IPS-11a (cell line): ENCODE measurements around the gene TMEM255B.
"Not testable (repeated sequence)": the region's sequence is repeated elsewhere in the genome, so short reads cannot be mapped to it uniquely, and the experiment has no call there.

Source experiments
- H3K4me3 ChIP-seq: one replicate; pipeline ENCODE4 v1.5.1; 2013; ENCODE audit warnings: low read depth, low read length, control low read depth

The TMEM255B gene

DNA sequence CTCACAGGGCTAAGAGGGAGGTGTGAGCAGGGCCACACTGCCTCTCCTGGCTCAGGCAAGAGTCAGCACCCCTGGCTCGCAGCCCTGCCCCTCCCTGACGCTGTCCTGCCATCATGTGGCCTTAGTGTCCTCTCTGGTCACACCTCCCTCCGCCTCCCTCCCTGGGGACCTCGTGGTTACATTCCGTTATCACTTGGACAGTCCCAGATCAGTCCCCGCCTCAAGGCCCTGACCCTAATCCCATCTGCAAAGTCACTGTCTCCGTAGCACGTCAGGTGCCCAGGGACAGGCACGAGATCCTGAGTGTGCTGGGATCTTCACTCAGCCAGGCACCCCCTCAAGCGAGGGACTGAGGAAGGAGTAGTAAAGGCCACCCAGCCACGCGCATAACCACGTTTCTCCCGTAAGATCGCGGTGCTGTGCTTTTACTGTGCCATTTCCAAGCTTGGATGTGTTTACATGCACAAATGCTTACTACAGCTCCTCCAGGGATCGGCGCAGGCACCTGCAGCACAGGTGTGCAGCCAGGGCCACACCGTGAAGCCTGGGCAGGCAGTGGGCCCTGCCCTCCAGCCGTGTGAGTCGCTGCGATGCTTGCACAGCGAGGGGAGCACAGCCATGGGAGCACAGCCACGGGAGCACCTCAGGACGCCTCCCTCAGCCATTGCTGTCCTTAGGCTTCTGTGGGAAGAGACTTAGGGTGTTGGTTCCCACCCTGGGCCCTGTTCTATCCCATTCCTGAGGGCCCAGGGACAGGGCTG, 10.7 kb upstream of the TMEM255B start:
- H3K4me3 ChIP-seq, result no peak overlapping the region

DNA sequence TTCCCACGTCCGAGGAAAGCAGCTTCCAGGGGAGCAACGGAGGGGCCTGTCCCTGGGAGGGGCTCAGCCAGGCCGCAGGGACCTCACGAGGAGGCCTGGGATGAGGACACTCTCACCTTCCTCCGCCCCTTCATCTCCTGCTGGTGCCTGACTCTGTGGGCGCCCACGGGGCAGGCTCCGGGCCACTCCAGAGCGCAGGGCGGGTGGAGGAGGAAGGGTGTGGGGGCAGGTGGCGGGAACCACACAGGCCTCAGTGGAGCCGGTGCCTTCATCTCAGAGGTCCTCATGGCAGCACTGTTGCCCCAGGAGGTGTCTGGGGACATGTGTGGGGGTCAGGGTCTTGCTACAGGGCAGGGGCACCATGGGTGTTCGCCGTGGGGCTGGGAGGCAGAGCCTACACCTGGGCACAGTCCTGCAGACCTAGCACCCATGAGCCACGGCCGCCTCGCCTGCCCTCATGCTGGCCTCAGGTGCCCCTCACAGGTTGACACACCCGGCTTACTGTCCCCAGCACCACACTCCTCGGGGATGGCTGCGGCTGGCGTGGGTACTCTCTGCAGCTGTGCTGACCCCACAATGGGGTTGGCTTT, 10.1 kb upstream of the TMEM255B start:
- H3K4me3 ChIP-seq, result no peak overlapping the region

DNA sequence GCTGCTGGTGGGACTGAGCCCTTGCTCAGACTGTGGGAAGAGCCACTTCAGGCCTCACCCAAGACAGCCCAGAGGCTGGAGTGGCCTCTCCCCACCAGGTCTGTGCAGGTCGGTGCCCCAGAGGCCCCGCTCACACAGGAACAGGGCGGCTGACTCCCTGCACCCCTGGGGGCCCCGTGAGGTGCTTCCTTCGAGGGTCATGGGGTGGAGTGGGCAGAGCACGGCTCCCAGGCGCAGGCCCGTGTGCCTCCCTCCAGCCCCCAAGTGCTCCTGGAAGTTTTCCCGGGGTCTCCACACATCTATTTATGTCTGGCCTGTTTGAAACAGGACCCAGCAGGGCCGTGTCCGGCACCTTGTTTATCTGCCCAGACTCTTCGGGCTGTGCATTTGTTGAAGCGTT, 9.5 kb upstream of the TMEM255B start:
- no peak overlapping the region for H3K4me3 ChIP-seq

DNA sequence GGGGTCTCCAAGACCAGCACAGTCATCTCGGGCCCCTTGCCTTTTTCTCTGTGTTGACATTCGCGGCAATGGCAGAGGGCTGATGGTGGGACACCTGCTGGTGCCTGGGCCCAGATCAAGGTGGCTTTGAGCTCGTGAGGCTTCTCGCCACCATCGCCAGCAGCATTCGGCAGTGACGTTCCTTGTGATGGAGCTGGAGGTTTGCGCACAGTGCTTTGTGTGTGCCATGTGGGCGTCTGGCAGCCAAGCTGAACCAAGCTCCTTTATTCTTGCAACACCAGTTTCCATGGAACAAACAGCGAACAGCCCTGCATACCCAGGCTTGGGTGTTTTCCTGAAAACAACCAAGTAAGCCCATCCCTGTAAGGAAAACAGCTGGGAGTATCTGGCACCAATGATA, 9.1 kb upstream of the TMEM255B start:
- no peak overlapping the region for H3K4me3 ChIP-seq

DNA sequence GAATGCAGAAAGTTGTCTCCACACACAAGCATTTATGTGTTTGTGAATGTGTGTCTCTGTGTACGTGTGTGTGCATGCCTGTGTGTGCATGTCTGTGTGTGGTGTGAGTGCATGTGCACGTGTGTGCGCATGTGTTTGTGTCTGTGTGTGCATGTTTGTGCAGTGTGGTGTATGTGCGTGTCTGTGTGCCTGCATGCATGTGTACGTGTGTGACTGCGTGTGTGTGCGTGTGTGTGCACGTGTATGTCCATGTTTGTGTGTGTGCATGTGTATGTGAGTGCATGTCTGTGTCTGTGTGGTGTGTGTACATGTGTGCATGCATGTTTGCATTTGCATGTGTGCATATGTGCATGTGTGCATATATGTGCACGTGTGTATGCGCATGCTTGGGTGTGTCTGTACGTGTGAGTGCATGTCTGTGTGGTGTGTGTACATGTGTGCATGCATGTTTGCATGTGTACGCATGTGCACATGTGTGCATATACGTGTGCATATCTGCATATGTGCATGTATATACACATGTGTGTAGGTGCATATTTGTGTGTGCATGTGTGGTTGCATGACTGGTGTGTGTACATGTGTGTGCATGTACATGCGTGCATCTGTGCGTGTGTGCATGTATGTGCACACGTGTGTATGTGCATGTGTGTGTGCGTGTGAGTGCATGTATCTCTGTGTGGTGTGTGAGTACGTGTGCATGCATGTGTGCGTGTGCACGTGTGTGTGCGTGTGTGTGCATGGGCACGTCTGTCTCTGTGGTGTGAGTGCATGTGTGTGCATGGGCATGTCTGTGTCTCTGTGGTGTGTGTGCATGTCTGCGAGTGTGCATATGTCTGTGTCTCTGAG, 8.2 kb upstream of the TMEM255B start:
- no peak overlapping the region for H3K4me3 ChIP-seq

DNA sequence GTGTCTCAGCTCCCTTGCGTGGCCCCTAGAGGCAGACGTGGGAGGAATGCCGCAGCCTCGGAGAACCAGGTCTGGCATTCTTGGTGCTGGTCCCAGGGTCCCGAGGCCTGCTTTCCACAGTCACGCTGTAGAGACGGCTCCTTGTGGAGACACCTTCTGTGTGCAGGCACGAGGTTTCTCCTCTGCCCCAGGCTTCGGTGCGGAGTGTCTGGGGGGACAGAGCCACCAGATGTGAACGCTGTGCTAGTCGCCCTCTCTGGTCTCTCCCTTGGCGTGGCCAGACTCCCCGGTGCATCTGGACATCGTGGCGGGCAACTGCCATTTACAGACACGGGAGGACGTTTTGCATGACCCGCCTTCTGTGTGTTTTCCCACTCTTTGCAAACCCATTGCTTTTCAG, 7.5 kb upstream of the TMEM255B start:
- H3K4me3 ChIP-seq, result no peak overlapping the region

DNA sequence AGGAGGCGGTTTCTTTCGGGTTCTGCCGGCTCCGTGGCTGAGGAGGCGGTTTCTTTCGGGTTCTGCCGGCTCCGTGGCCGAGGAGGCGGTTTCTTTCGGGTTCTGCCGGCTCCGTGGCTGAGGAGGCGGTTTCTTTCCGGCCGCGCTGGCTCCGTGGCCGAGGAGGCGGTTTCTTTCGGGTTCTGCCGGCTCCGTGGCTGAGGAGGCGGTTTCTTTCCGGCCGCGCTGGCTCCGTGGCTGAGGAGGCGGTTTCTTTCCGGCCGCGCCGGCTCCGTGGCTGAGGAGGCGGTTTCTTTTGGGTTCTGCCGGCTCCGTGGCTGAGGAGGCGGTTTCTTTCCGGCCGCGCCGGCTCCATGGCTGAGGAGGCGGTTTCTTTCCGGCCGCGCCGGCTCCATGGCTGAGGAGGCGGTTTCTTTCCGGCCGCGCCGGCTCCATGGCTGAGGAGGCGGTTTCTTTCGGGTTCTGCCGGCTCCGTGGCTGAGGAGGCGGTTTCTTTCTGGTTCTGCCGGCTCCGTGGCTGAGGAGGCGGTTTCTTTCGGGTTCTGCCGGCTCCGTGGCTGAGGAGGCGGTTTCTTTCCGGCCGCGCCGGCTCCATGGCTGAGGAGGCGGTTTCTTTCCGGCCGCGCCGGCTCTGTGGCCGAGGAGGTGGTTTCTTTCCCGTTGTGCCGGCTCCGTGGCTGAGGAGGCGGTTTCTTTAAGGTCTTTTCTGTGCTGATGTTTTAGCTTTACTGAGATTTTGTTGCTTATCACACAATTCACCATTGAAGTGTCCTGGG, 6.6 kb upstream of the TMEM255B start:
- H3K4me3 ChIP-seq, result not testable (repeated sequence)

DNA sequence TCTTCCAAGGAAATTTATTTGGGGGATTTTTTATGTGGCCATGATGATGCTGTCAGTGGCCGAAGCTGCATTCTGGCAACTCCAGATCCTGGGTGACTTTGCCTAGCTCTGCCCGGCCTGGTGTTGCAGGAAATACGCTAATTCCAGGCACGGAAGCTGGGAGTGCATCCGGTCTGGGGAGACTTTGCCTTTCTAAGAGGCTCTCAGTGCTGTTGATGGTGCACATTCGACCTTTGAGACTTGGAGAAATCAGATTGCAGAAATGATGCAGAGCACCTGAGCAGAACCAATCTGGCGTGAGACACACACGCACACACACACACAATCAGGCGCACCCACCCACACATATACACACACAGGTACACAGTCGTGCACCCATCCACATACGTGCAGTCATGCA, 5.9 kb upstream of the TMEM255B start:
- H3K4me3 ChIP-seq, result no peak overlapping the region

DNA sequence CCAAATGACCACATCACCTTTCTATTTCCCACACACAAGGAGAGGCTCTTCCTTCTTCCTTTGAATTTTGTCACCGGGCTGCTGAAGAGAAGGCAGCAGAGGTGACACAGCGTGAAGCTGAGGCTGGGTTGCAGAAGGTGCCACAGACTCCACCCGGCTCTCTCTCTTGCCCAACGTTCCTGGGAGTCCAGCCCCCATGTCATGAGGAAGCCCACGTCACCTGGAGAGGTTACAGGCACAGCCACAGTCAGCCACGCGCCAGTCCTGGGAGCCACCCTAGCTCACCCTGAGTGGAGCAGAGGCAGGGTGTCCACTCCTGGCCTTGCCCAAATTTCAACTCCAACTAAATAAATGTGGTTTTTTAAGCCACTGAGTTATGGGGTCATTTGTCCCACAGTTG, 4.8 kb upstream of the TMEM255B start:
- H3K4me3 ChIP-seq, result no peak overlapping the region

DNA sequence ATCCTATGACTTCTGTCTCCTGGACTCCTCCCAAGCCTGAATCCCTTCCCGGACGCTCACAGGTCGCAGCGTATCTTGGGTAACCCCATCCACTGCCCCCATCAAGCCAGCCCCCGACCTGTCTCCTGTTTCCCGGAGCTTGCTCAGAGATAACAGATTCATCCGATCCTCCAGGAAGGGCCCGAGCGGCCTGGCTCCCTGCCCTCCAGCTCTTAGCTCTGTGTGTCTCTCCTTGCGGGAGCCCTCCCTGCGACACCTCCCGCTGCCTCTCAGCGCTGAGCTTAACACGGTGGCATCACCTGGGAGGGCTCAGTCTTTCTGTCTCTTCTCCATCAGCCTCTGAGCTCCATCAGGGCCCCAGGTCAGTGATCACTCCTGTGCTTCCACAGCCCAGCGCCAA, 4.3 kb upstream of the TMEM255B start:
- no peak overlapping the region for H3K4me3 ChIP-seq

DNA sequence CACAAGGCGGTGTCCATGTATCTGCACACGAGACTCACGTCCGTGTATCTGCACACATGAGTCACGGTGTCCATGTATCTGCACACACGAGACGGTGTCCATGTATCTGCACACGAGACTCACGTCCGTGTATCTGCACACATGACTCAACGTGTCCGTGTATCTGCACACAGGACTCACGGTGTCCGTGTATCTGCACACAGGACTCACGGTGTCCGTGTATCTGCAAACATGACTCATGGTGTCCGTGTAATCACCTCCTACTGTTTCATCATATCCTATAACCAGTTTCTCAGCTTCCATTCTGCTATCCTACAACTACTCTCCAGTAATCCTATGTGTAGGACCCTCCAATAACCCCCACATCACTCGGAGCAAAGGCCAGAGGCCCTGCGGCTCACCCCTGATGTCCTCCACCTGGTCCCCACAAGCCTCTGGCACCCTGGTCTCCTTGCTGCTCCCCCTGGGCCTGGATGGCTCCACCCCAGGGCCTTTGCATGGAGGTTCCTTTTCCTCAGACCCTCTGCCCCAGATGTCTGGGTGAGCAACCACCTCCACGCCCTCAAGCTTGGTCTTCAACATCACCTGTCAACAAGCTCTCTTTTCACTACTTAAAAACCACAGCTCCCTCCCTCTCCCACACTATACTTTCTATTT, 2.5 kb upstream of the TMEM255B start:
- no peak overlapping the region for H3K4me3 ChIP-seq

DNA sequence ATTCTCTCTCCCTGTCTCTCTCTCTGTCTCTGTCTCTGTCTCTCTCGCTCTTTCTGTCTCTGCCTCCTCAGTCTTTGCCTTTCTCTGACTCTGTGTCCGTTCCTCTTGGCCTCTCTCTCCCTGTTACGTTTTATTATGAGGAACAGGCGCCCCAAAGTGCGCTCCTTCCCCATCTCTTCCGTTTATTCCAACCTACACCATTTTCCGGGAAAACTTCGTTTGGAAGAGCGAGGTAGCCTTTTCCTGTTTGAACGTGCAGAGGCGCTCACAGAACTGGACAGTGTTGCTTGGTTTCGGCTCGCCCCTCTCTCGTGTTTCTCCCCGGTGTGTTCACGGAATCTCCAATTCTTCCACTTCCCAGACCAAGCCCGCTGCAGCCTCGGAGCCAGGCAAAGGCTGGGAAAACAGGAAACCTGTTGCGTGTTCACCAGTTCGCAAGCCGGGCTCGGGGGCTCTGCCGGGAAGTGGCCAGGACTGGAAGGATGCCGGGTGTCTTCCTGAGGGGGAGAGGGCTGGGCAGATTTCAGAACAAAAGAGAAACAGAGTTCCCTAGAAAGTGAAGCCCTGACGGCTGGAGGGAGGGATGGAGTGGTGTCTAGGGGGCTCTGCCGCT, 605 bp downstream of the TMEM255B start:
- H3K4me3 ChIP-seq, result peak overlapping the region; percentile 65

DNA sequence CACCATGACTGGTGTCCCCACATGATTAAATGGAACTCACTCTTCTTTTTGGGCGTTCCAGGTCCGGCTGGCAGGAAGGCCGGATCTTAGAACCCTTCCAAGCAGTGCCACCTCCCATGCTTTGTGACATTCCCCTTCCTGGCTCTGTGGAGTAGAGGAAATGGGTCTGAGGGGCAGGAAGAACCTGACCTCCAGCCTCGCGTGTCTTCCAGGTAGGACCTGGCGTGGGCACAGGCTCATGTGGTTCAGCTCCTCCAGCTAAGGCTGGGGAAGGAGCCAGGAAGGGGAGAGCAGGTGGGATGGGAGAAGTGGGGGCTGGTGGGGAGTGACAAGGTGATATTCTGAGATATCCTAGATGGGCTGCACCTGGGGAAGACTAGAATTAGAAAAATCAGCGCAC, 2.1 kb downstream of the TMEM255B start:
- H3K4me3 ChIP-seq, result no peak overlapping the region

DNA sequence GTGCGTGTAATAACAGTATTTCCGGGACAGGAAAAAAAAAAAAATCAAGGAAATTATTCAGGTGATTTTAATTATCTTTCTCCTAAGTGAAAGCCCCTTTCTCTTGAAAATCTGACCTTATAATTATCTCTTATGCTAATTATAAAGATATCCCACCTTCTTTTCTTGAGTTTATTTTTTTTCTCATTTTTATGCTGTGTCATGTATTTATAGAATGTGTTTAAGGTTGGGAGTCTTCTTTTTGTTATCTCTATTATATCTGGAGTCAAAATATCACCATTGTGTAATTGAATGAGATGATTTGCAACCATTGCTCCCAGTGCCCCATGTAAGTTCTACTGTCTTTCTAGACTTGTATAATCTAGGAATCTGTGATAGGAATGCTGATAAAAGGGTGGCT, 3.0 kb downstream of the TMEM255B start:
- H3K4me3 ChIP-seq, result no peak overlapping the region

DNA sequence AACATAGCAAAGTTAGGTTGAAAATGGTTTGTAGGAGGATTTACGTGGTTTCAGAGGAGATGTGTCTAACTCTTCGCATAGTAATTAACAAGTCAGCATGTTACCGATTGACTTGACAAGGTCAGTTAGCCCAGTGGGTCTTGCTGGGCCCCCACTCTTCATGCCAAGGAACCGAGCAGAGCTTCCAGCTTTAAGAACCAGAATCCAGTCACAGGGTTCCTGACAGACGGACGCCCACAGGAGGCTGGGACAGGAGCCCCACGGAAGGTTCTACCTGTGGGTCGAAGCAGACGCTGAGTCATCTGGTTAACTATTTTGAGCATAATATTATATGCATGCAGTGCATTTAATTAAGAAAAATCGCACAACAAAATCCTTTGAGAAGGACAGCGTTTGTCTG, 3.5 kb downstream of the TMEM255B start:
- H3K4me3 ChIP-seq, result no peak overlapping the region

DNA sequence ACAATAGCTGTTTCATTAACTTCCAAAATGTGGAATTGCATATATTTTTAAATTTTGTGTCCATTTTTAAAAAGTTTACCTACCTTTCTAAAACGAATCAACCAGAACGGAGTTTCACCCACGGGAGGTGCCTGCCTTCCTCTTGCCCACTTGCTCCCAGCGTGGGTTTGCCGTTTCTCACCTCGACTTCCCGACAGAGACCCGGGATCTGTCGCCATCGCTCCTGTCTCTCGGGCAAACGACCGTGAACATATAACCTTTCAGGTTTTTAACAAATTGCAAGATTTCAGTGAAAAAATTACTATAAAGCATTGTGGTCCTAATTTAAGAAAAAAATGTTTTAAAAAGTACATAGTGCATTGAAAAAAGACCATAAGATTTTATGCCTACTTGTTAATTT, 4.2 kb downstream of the TMEM255B start:
- H3K4me3 ChIP-seq, result no peak overlapping the region

DNA sequence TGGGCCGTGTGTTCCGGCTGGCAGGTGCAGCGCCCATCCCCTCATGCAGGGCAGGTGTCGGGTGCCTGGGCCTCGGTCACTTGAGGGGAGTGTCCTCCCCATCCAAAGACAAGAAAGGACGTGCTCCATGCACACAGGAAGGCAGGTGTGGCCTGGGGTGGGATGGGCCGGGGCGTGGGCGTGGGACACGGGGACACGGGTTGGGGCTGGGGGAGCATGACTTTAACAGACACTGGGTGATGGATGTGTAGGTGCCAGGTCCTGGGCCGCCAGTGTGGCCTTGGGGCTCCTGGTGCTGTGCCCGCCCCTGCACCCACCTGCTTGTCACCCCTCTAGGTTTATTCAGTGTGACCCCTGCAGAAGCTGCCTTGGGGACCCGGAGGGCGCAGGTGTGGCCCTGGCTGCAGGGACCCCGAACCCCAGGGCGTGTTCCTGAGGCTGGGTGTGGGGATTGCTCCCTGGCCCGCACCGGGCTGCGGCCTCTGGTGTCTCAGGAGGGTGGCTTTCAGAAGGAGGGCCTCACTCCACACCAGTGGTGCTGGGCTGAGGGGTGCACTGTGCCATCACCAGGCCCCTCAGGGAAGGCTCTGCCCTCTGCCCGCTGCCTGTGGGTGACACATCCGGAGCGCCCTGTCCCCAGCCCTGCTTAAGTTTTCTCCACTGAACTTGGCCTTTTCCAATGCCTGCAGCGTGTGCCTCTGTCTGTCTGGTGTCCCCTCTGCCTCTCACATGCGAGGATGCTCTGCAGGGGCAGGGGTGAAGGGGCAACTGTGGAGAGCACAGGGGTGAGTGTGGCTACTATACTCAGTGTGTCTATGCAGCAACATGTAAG, 5.2 kb downstream of the TMEM255B start:
- H3K4me3 ChIP-seq, result no peak overlapping the region

DNA sequence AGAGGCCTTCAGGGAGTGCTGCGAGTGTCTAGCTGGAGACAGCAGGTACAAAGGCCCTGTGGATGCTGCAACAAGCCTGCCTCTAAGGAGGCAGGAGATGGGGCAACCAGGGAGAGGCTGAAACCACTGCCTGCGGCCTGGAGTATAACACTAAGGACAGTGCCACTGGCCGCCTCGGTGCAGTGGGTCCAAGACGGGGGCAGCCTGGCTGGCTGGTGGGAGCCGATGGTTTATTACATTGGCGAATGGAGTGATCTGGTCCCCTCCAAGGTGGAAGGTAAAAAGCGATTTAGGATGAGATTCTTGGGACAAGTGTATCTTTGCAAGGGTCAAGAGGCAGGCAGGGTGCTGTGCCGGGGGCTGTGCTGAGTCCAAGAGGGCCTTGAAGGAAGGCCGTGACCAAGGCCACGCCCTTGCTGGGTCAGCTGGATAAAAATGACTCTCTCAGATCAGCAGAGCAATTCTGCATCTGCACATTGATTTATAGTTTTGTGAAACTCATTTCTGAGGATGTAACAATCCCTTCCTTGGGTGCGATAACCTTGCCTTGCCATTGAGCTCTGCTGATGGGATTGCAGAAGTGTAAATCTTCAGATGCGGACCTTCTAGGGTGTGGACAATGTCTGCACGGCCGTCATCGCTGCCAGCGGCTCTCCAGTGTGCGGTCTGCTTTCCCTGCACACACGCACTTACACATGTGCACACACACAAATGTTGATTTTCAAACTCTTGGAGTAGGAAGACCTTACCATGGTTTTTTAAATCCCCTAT, 6.0 kb downstream of the TMEM255B start:
- H3K4me3 ChIP-seq, result no peak overlapping the region

DNA sequence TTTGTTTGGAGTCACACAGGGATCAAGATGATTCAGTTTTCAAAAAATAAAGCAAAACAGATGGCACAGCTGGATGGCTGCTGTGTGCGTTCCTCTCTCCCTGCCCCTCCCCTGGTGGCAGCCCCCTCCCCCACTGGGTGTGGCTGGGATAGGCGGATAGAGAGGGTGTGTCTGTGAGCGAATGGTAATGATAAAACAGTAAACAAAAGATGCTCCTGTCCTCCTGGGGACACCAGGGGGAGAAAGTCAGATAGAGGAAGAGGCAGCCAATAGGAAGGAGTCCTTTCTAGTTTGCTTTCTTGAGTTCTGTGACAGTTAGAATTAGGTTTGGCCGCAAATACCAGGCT, 6.5 kb downstream of the TMEM255B start:
- H3K4me3 ChIP-seq, result no peak overlapping the region
